ENCODE data around the gene RAB6A.
A peak's percentile ranks its signal among the peaks of the same experiment; 100 is the strongest.

The RAB6A gene

DNA sequence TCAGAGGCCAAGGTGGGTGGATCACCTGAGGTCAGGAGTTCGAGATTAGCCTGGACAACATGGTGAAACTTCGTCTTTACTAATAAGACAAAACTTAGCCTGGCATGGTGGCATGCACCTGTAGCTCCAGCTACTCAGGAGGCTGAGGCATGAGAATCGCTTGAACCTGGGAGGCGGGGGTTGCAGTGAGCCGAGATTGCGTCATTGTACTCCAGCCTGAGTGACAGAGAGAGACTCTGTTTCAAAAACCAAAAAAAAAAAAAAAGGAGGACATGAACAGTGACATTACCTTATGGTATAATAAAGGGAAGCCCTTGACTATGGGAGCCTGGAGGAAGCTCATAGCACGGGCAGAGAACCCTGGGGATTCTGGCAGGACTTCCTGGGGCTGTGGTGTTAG is 131.0 kb downstream of the RAB6A start:
- Mint-ChIP-seq H3K27ac (no peak overlapping the region), H3K36me3 (ENCODE audit: low read depth) (peaks cover 1% of the 10 kb centered on the region), H3K4me1 (ENCODE audit: low read depth) (peaks cover 5% of the 10 kb centered on the region), H3K9me3 (peaks cover 4% of the 10 kb centered on the region), H3K4me3 (no peak overlapping the region), H3K27me3 (ENCODE audit: low read depth) (peaks cover 4% of the 10 kb centered on the region)
- no peak for DNase-seq (ENCODE audit: low spot score)

- H3K27ac Mint-ChIP-seq, result no peak overlapping the region
These were observed 135.1 kb downstream of the RAB6A start for GRCh38 chr11:73625696-73626318.

More at GRCh38 chr11:73625696-73626318, 135.1 kb downstream of the RAB6A start:
- no peaks in the 10 kb centered on the region for H3K36me3 Mint-ChIP-seq (ENCODE audit: low read depth)
- H3K9me3 Mint-ChIP-seq, result no peaks in the 10 kb centered on the region
- H3K4me1 Mint-ChIP-seq (ENCODE audit: low read depth), result no peaks in the 10 kb centered on the region
- H3K4me3 Mint-ChIP-seq, result no peak overlapping the region
- H3K27me3 Mint-ChIP-seq (ENCODE audit: low read depth), result peaks cover 29% of the 10 kb centered on the region
- peak; percentile 41 for DNase-seq (ENCODE audit: low spot score)

All from T-helper 2 cell treated with Interferon-gamma antibody and Interleukin-4, amounts not matched to agents 5 μg/mL and 100 μg/mL, for 36 hours (primary cell).